NCI-H526 (cell line): ENCODE measurements around the gene MRGPRG.

ENCODE experiments used
- DNase-seq, 2 experiments: peaks; one replicate each; lab custom pipeline; 2025; lab: John Stamatoyannopoulos, UW

MRGPRG gene

GRCh38 chr11:3195251-3196160 lies 23.1 kb downstream of the MRGPRG start:
- DNase-seq, result peak; percentile 11 to 62

GRCh38 chr11:3194016-3194816 lies 24.4 kb downstream of the MRGPRG start:
- no peak for DNase-seq

- no peak for DNase-seq
Measured at GRCh38 chr11:3193373-3194015, 25.1 kb downstream of the MRGPRG start.

- no peak for DNase-seq
Measured at GRCh38 chr11:3192511-3193372, 25.9 kb downstream of the MRGPRG start.

GRCh38 chr11:3191586-3192324 lies 26.9 kb downstream of the MRGPRG start:
- no peak for DNase-seq

GRCh38 chr11:3190600-3190999 lies 28.0 kb downstream of the MRGPRG start:
- DNase-seq, result no peak

- DNase-seq, result no peak
Measured at GRCh38 chr11:3189886-3190583, 28.6 kb downstream of the MRGPRG start.

GRCh38 chr11:3189196-3189843 lies 29.3 kb downstream of the MRGPRG start:
- no peak for DNase-seq

GRCh38 chr11:3188496-3189195 lies 30.0 kb downstream of the MRGPRG start:
- no peak for DNase-seq

- no peak for DNase-seq
Measured at GRCh38 chr11:3186166-3186953, 32.3 kb downstream of the MRGPRG start.

- DNase-seq, result no peak
Measured at GRCh38 chr11:3184732-3185347, 33.8 kb downstream of the MRGPRG start.

GRCh38 chr11:3183523-3183922 lies 35.1 kb downstream of the MRGPRG start:
- no peak for DNase-seq

GRCh38 chr11:3182462-3182852 lies 36.2 kb downstream of the MRGPRG start:
- no peak for DNase-seq

- no peak for DNase-seq
Measured at GRCh38 chr11:3181725-3182461, 36.7 kb downstream of the MRGPRG start.

GRCh38 chr11:3180869-3181268 lies 37.7 kb downstream of the MRGPRG start:
- no peak for DNase-seq

- DNase-seq, result no peak
Measured at GRCh38 chr11:3178349-3178748, 40.3 kb downstream of the MRGPRG start.

GRCh38 chr11:3177931-3178330 lies 40.7 kb downstream of the MRGPRG start:
- DNase-seq, result no peak
